AG04449 (cell line): ENCODE measurements around the gene UBE2J1.
"Not testable (repeated sequence)": the region's sequence is repeated elsewhere in the genome, so short reads cannot be mapped to it uniquely, and the experiment has no call there.

Experiments used
- CTCF ChIA-PET: fragments of 350-600 bp; formaldehyde crosslinking; extraction: SDS; loops from one replicate; lab custom pipeline; 2021; ENCODE audit warnings: antibody characterized with exemption; lab: Yijun Ruan, JAX
- POLR2A ChIA-PET: fragments of 400-600, 350-600 bp; formaldehyde crosslinking; extraction: SDS; loops from one replicate; lab custom pipeline; 2020; ENCODE audit warnings: antibody characterized with exemption, inconsistent platforms; lab: Yijun Ruan, JAX
- DNase-seq: peaks from one replicate; pipeline ENCODE4 v3.0.0-alpha.2; 2010; ENCODE audit warnings: low read depth, low spot score
- H3K4me3 ChIP-seq: 2 replicates; pipeline ENCODE4 v1.5.1; 2011; ENCODE audit warnings: low read depth, mild to moderate bottlenecking, control low read depth, low read length
- CTCF ChIP-seq: IDR thresholded peaks from one replicate; pipeline ENCODE4 v1.5.1; 2011; ENCODE audit warnings: mild to moderate bottlenecking, moderate library complexity, low read length, control low read depth, inconsistent platforms; ENCODE audit not compliant: insufficient read depth; ENCODE audit errors: missing control alignments

The UBE2J1 gene

GRCh38 chr6:89297695-89298351, 54.7 kb downstream of the UBE2J1 start:
- peak; percentile 81 for DNase-seq
- no peak for TF ChIP-seq CTCF
- H3K4me3 ChIP-seq = no peak overlapping the region
- ChIA-PET CTCF (interaction anchor here (1.3 kb wide), 1 partner anchor 74 kb away, joined by 5 read pairs; no protein-coding TSS in a partner anchor), POLR2A (interaction anchor here (0.6 to 0.9 kb wide), 2 partner anchors 216 to 430 kb away, joined by 3 to 5 read pairs; no protein-coding TSS in a partner anchor)

GRCh38 chr6:89295981-89296380, 56.5 kb downstream of the UBE2J1 start:
- ChIA-PET POLR2A (no interaction called here), CTCF (no interaction called here)
- no peak overlapping the region for H3K4me3 ChIP-seq
- no peak for DNase-seq
- TF ChIP-seq CTCF = no peak

GRCh38 chr6:89295116-89295515, 57.4 kb downstream of the UBE2J1 start:
- H3K4me3 ChIP-seq, CTCF ChIA-PET, POLR2A ChIA-PET, DNase-seq: not testable (repeated sequence)

- CTCF ChIA-PET = no interaction called here
- POLR2A ChIA-PET = no interaction called here
- H3K4me3 ChIP-seq = no peak overlapping the region
- no peak for DNase-seq
- TF ChIP-seq CTCF = no peak
Measured at GRCh38 chr6:89291256-89291819, 61.2 kb downstream of the UBE2J1 start.

GRCh38 chr6:89290401-89291155, 61.9 kb downstream of the UBE2J1 start:
- DNase-seq = no peak
- TF ChIP-seq CTCF = no peak
- ChIA-PET POLR2A (no interaction called here), CTCF (no interaction called here)
- H3K4me3 ChIP-seq = no peak overlapping the region

- no peak overlapping the region for H3K4me3 ChIP-seq
- DNase-seq = no peak
- CTCF ChIA-PET = no interaction called here
- POLR2A ChIA-PET = no interaction called here
- TF ChIP-seq CTCF = no peak
Measured at GRCh38 chr6:89289710-89290109, 62.8 kb downstream of the UBE2J1 start.
